NCI-H187 treated with DMSO at 0.1 percent for 48 hours (cell line): Measurements from ENCODE around the gene TMTC4.
A peak's percentile ranks its signal among the peaks of the same experiment; 100 is the strongest.

Experiments
- DNase-seq: peaks from one replicate; lab custom pipeline; 2025; lab: John Stamatoyannopoulos, UW

The TMTC4 gene

GRCh38 chr13:100667894-100668293 is 6.7 kb downstream of the TMTC4 start:
- DNase-seq = no peak

- DNase-seq = no peak
Measured at GRCh38 chr13:100666124-100666523, 8.5 kb downstream of the TMTC4 start.

DNA sequence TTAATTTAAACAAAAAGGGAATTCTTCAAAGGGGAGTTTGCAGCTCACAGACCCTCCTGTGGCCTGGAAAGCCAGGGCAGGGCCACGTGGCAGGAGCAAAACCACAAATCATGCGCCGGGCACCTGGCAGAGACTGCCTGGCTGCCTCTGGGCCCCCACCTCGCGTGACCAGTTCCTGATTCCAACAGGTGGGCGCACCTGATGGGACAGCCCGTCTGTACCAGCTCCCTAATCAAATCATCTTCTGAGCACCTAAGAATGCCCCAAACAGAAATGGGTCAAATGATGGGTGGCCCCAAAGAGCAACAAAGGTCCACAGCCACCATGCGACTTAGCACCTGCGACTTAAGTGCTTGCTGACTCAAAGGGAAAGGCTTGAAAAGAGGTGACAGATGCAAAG is 9.2 kb downstream of the TMTC4 start:
- DNase-seq = no peak

GRCh38 chr13:100664171-100664900 is 10.3 kb downstream of the TMTC4 start:
- DNase-seq = no peak

- DNase-seq = no peak
Measured at GRCh38 chr13:100662468-100663211, 12.0 kb downstream of the TMTC4 start.

DNA sequence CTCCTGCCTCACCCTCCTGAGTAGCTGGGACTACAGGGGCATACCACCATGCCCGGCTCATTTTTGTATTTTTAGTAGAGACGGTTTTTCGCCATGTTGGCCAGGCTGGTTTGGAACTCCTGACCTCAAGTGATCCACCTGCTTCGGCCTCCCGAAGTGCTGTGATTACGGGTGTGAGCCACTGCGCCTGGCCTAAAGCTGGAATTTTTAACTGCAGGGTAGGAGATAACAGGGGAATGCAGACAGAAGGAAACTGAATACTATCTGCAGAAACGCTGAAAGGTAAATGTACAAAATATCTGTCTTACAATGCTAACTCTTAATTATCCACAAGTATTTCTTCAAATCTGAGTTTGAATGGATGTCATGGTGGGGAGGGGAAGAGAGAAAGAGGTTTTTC is 13.8 kb downstream of the TMTC4 start:
- no peak for DNase-seq

DNA sequence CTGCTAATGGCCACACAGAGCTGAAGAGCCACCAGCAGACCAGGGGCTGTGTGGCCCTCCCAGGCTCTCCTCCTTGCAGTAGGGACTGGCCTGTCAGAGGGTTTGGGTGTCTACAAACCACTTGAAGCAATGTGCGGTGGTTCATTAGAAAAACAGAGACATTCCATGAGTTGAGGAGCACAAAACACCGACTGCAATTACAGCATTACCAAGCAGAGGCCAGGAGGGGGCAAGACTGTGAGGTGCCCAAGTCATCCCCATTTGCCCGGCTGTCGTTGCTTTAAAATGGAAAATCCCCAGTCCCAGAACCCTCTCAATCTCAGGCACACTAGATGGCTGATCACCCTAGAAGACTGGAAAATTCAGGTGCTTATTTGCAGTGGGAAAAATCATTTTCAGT is 15.0 kb downstream of the TMTC4 start:
- DNase-seq = no peak

- no peak for DNase-seq
Measured at GRCh38 chr13:100658363-100658762, 16.2 kb downstream of the TMTC4 start.

- DNase-seq = no peak
Measured at GRCh38 chr13:100657881-100658315, 16.7 kb downstream of the TMTC4 start.

DNA sequence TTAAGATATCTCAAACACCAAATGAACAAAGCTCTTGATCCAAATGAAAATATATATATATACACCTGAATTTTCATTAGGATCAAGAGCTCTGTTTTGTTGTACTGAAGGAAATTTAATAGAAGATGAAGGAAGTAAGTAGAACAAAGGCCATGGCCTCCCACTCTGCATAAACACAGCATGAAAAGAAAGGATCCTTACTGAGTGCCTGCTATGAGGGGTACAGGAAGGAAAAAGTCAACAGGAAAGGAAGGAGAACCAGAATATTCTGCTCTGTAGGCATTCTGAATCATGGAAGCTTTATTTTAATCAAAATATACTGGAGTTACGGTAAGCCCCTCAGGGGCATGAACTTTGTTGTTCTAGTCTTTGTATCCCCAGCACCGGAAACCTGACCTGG is 22.1 kb downstream of the TMTC4 start:
- no peak for DNase-seq

DNA sequence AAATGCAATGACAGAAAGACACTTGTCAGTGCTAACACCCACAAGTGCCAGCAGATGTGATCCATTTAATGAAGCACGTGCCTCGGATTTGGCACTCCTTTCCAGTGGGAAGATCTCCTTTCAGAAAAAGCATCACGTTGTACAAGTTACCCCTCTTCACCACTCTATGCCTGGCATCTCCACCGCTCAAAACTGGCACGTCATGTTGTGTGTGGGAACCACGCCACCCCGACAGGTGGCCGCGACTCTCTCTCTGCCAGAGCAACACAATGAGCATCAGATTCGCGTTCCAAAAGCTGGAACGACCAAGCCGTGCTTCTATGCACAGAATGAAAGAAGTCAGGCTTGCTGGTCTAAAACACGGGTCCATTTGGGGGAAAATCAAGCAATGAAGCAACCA is 24.3 kb downstream of the TMTC4 start:
- DNase-seq = peak; percentile 73

GRCh38 chr13:100648354-100648753 is 26.2 kb downstream of the TMTC4 start:
- no peak for DNase-seq

GRCh38 chr13:100646871-100647270 is 27.7 kb downstream of the TMTC4 start:
- no peak for DNase-seq

DNA sequence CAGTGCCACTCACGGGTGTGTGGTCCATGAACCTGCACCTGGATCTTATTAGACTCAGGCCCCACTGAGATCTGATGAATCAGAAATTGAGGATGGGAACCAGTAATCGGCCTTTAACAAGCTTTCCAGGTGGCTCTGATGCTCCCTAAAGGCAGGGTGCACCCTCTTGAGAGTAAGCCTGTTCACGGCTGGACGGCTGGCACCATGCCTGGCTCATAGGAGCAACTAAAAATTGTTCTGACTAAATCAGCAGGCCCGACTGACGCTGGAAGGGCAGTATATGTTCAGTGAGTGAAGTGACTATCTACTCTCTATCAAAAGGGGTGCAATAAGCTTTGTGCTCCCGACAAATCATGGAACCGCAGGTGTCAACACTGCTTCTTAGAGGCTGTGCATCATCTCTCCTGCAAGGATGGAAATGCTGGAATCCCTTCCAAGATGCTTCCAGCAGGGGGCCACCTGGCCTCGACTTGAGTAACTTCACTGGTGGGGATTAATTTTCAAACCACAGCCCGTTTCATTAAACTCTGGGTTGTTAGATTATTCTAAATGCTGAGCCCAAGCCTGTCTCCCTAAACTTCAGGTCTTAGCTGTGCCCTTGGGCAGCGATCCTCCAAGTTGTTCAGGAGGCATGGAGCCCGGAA is 28.4 kb downstream of the TMTC4 start:
- no peak for DNase-seq

- no peak for DNase-seq
Measured at GRCh38 chr13:100645382-100645781, 29.2 kb downstream of the TMTC4 start.

- DNase-seq = no peak
Measured at GRCh38 chr13:100644371-100644770, 30.2 kb downstream of the TMTC4 start.

DNA sequence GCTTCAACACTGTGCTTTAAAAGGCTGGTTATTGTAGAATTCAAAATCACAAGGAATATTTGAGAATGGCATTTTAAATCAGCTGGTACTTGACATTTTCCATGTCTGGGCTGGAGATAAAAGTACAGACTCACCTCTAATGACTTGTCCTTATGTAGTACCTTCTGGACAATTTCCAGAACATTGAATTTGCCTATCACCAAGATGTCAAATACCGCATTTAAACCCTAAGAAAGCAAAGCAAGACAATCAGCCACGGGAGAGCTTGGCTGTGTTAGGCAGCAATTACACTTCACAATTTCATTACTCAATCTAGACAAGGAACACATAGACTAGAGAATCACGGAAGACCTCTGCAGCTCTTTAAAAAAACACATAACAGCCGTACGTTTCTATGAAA is 36.8 kb downstream of the TMTC4 start:
- DNase-seq = no peak

GRCh38 chr13:100637380-100637779 is 37.2 kb downstream of the TMTC4 start:
- no peak for DNase-seq

GRCh38 chr13:100636441-100636840 is 38.2 kb downstream of the TMTC4 start:
- DNase-seq = no peak

- DNase-seq = no peak
Measured at GRCh38 chr13:100636004-100636403, 38.6 kb downstream of the TMTC4 start.

DNA sequence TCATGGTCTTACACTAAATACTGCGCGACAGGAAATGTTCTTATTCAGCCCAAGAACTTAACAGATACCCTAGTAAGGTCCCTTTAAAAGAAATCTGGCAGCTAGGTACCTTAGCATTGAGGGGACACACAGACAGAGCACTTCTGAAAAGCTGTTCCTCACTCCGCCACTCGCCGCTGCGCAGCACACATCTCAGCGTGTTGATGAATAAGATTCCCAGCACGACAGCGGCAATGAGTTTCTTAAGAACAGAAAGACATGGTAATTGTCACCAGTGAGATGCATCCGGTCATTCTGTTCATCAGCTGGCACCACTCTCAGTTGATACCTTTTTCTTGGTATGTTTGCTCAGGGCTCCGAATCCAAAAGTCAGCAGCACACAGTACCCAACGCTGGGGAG is 39.9 kb downstream of the TMTC4 start:
- DNase-seq = no peak

DNA sequence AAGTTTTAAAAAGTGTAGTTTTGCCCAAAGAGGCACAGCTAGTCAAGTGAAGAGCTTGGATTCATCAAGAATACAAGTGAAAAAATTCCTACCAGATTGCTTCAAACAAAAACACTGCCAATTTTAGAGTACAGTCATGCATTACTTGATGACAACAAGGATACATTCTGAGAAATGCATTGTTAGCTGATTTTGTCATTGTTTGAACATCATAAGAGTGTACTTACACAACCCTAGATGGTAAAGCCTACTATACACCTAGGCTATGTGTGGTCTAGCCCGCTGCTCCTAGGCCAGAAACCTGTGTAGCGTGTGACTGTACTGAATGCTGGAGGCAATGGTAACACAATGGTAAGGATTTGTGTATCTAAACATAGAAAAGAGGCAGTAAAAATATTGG is 41.1 kb downstream of the TMTC4 start:
- DNase-seq = no peak

- peak; percentile 44 for DNase-seq
Measured at GRCh38 chr13:100630555-100630954, 44.0 kb downstream of the TMTC4 start.
